Esophagus squamous epithelium (tissue), 4 donors: Measurements from ENCODE around the gene SORL1-AS1.

ENCODE experiments used
- CTCF ChIP-seq, 6 experiments: fragments of 450-650 bp in 4 of 6; fragments of 200-600 bp in 2 of 6; sonication (generic) in 2 of 6; IDR thresholded peaks; one replicate each; pipeline ENCODE4 v1.5.1; 2016 to 2019; ENCODE audit warnings: antibody characterized with exemption in 6 of 6, mild to moderate bottlenecking in 4 of 6, moderate library complexity in 4 of 6
- POLR2A ChIP-seq, 4 donors: fragments of 450-650 bp; IDR thresholded peaks; one replicate each; pipeline ENCODE4 v1.6.1; 2017; ENCODE audit warnings: antibody characterized with exemption in 4 of 4, mild to moderate bottlenecking in 4 of 4, moderate library complexity in 3 of 4

GRCh38 chr11:121437686-121438078 lies 15.1 kb downstream of the SORL1-AS1 start:
- TF ChIP-seq CTCF (IDR thresholded peaks at IDR 0.05) (no peak), POLR2A (IDR thresholded peaks at IDR 0.05) (no peak)
